Loucy (cell line): ENCODE data around the gene PTGFRN.

ENCODE experiments used
- CTCF ChIP-seq: fragments of 200-600 bp; sonication (generic); conservative IDR thresholded peaks from 2 replicates; pipeline ENCODE4 v1.5.1; 2014; ENCODE audit warnings: mild to moderate bottlenecking, antibody characterized with exemption, low read length
- EZH2phosphoT487 ChIP-seq: fragments of 200-600 bp; IDR thresholded peaks from 2 replicates; pipeline ENCODE4 v1.6.1; 2018; ENCODE audit warnings: antibody characterized with exemption, mild to moderate bottlenecking, moderate library complexity, borderline replicate concordance

GRCh38 chr1:116983678-116984077 lies 74.0 kb downstream of the PTGFRN start:
- TF ChIP-seq EZH2phosphoT487 (no peak), CTCF (no peak)
